Measurements from ENCODE around the gene MAP2K2. TPM values are rescaled to one million over a fixed set of nuclear protein-coding genes. Genes with fewer than 3 reads are reported as not detected.

MAP2K2 gene
- total RNA-seq, 1 donor from 2014 or later: 107 TPM

DNA sequence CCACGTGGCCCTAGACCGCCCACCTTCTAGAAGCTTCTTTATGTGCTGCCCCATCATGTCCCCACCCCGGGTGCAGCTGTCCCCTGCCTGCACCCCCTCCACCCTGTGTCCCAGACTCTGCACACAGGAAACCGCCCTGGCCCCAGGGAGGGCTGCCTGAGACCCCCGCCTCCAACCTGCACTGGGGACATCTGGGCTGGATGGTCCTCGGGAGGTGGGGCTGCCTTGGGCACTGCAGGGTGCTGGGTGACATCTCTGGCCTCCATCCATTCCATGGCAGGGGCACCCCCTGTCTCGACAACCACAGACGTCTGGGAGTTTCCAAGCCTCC lies 39.4 kb downstream of the MAP2K2 start:
- DNase-seq (ENCODE audit: low spot score): no peak
- intact Hi-C loops (cut with DNase I): no loop called here

DNA sequence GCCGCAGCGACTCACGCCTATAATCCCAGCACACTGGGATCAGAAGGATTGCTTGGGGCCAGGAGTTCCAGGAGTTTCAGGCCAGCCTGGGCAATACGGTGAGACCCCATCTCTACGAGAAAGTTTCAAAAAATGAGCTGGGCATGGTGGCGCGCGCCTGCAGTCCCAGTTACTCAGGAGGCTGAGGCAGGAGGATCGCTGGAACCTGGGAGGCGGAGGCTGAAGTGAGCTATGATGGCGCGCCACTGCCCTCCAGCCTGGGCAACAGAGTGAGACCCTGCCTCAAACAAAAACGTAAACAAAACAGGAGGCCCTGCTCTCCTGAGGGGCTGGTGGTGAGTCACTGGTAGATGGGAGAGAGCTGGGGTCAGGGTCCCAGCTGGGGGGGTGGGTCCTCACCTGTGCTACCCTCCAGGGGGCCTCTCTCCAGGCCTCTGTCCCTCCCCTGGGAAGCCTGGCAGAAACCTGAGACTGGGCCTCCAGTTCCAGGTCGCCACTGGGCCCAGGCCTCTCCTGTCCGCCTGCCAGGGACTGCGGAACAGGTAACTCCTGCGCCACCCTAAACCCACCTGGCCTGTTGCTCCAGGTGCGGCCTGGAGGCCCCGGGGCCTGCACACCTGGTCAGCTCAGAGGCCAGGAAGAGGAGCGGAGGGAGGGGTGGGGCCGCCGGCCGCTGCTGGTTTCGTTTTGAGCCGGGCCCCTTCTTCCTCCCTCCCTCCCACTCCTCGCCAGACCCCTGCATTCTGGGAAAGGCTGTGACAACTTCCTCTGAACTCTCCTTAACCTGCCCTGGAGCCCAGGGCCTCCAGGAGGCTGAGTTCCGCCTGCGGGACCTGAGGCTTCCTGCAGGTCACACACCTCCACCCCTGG lies 40.0 kb downstream of the MAP2K2 start:
- DNase-seq (ENCODE audit: low spot score): no peak
- intact Hi-C loops (cut with DNase I): no loop called here

- DNase-seq (ENCODE audit: low spot score): no peak
- intact Hi-C loops (cut with DNase I): no loop called here
Measured at GRCh38 chr19:4082172-4082571, 41.8 kb downstream of the MAP2K2 start.

DNA sequence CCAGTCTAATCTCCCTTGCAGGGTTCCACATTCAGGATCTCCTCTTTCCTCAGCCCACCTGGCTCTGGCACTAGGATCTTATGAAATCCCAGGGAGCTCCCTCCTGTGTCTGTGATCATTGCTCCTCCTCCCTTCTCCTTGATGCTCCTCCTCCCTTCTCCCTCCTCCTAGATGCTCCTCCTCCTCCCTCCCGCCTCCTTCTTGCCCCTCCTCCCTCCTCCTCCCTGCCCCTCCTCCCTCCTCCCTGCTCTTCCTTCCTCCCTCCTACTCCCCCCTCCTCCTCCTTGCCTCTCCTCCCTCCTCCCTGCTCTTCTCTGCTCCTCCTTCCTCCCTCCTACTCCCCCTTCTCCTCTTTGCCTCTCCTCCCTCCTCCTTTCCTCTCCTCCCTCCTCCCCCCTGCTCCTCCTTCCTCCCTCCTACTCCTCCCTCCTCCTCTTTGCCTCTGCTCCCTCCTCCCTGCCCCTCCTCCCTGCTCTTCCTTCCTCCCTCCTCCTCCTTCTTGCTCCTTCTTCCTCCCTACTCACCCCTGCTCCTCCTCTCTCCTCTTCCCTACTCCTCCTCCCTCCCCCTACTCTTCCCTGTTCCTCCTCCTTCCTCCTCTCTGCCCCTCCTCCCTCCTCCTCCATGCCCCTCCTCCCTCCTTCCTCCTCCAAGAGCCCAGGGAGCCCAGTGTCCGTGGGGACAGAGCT lies 42.3 kb downstream of the MAP2K2 start:
- intact Hi-C loops (cut with DNase I): no loop called here
- no peak for DNase-seq (ENCODE audit: low spot score)

GRCh38 chr19:4080473-4080872 lies 43.4 kb downstream of the MAP2K2 start:
- DNase-seq (ENCODE audit: low spot score): no peak
- intact Hi-C loops (cut with DNase I): no loop called here

- intact Hi-C loops (cut with DNase I): no loop called here
- DNase-seq (ENCODE audit: low spot score): peak; percentile 85
Measured at GRCh38 chr19:4077800-4078684, 45.9 kb downstream of the MAP2K2 start.

GRCh38 chr19:4077007-4077374 lies 46.9 kb downstream of the MAP2K2 start:
- DNase-seq (ENCODE audit: low spot score): no peak
- intact Hi-C loops (cut with DNase I): no loop called here

DNA sequence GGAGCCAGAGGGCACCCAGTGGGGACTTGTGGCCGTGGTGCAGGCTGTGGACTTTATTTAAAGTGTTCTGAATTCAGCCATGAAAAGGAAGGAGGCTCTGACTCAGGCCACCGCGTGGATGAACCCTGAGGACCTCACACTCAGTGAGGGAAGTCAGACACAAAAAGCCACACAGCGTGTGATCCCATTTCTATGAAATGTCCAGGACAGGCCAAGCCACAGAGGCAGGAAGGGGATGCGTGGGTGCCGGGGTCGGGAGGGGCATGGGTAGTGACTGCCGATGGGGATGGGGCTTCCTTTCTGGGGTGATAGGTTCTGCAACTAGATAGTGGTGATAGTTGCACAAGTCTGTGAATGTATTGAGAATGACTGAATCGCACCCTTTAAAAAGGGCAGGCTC lies 48.5 kb downstream of the MAP2K2 start:
- intact Hi-C loops (cut with DNase I): no loop called here
- DNase-seq (ENCODE audit: low spot score): no peak

GRCh38 chr19:4071610-4072009 lies 52.3 kb downstream of the MAP2K2 start:
- intact Hi-C loops (cut with DNase I): no loop called here
- no peak for DNase-seq (ENCODE audit: low spot score)

- intact Hi-C loops (cut with DNase I): no loop called here
Measured at GRCh38 chr19:4069331-4069959, 54.5 kb downstream of the MAP2K2 start.

DNA sequence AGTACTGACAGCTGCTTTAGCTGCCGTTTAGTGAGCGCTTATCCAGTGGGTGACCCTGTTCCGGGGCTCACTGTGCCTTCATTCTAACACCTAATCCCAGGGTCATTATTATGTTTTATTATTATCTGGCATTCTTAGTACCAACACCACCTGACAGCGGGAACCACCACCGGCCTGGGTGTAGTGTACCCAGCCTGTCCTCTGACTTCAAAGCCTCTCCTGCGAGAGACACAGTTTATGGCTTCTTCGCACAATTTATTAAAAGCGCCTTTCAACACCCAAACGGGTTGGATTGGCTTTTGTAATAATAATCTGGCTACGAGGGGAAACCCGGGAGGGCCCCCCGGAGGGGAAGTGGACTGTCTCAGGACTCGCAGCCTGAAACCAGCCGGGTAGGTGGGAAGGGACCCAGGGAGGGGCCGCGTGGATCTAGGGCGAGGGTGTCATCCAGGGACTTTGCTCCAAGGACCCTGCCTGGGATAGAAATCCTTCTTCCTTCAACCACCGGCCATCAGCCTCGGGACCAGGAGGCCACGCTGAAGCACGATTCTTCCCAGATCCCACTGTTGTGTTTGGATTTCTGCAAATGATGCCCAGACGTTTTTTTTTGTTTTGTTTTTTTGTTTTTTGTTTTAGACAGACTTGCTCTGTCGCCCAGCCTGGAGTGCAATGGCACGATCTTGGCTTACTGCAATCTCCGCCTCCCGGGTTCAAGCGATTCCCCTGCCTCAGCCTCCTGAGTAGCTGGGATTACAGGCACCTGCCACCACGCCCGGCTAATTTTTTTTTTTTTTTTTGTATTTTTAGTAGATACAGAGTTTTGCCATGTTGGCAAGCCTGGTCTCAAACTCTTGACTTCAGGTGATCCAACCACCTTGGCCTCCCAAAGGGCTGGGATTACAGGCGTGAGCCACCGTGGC lies 55.6 kb downstream of the MAP2K2 start:
- intact Hi-C loops (cut with DNase I): no loop called here
- DNase-seq (ENCODE audit: low spot score): no peak

More at GRCh38 chr19:4069331-4069959, 54.5 kb downstream of the MAP2K2 start:
- no peak for DNase-seq (ENCODE audit: low spot score)

- intact Hi-C loops (cut with DNase I): loop anchor here (2.0 kb wide), 1 partner anchor 57 kb away; the partner anchor contains the start of gene MAP2K2
- no peak for DNase-seq (ENCODE audit: low spot score)
Measured at GRCh38 chr19:4067396-4068046, 56.4 kb downstream of the MAP2K2 start.

GRCh38 chr19:4066682-4067395 lies 57.1 kb downstream of the MAP2K2 start, which contains the start of gene ZBTB7A:
ZBTB7A (minus strand) TSS chr19:4066899; CDS start chr19:4055232, 11,667 bp downstream.
- intact Hi-C loops (cut with DNase I): loop anchor here (2.0 kb wide), 1 partner anchor 58 kb away; the partner anchor contains the start of gene MAP2K2
- peak; percentile 95 for DNase-seq (ENCODE audit: low spot score)

DNA sequence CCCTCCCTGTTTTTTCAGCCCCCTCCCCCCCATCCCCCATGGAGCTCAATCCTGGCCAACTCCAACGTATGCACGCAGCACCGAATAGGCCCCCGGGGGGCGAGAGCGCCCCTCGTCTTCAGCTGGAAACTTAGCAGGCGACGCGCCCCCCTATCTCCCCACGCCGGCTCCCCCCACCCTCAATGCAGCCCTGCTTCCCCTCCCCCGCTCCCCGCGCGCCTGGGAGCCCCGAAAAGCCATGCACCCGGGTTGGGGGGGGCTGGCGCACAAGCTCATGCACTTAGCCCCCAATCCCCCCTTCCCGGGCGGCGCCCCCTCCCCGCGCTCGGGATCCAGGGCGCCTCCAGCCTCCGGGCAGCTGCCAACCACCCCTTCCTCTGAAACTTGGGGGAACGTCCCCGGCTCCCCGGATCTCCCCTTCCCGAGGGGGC lies 57.7 kb downstream of the MAP2K2 start:
- peak; percentile 81 for DNase-seq (ENCODE audit: low spot score)
- intact Hi-C loops (cut with DNase I): loop anchor here (2.0 kb wide), 1 partner anchor 59 kb away; the partner anchor contains the start of gene MAP2K2

GRCh38 chr19:4065430-4066175 lies 58.3 kb downstream of the MAP2K2 start:
- intact Hi-C loops (cut with DNase I): loop anchor here (2.0 kb wide), 1 partner anchor 59 kb away; the partner anchor contains the start of gene MAP2K2
- peak; percentile 99 for DNase-seq (ENCODE audit: low spot score)
